Transverse colon (tissue), 4 donors: ENCODE results near the gene CCNB2.

Experiments used
- CTCF ChIP-seq, 5 experiments: fragments of 200-600 bp in 3 of 5; fragments of 450-650 bp in 2 of 5; sonication (generic) in 3 of 5; IDR thresholded peaks; 1 replicate in 2 of 5; 2 replicates in 3 of 5; pipeline ENCODE4 v1.5.1; 2016 to 2017; ENCODE audit warnings: antibody characterized with exemption in 5 of 5, inconsistent platforms in 3 of 5, mild to moderate bottlenecking in 2 of 5, moderate library complexity in 1 of 5
- EP300 ChIP-seq: sonication (generic); formaldehyde crosslinking; IDR thresholded peaks from one replicate; pipeline ENCODE4 v1.6.1; 2017; ENCODE audit warnings: antibody characterized with exemption, low read depth
- POLR2A ChIP-seq: fragments of 450-650 bp; IDR thresholded peaks from one replicate; pipeline ENCODE4 v1.6.1; 2016; ENCODE audit warnings: antibody characterized with exemption, mild to moderate bottlenecking, moderate library complexity
- POLR2AphosphoS5 ChIP-seq, 3 donors: sonication (generic); formaldehyde crosslinking; IDR thresholded peaks; one replicate each; pipeline ENCODE4 v1.6.1; 2016; ENCODE audit warnings: antibody characterized with exemption in 3 of 3

- TF ChIP-seq CTCF (IDR thresholded peaks at IDR 0.05) (no peak), POLR2AphosphoS5 (IDR thresholded peaks at IDR 0.05) (no peak), POLR2A (no peak), EP300 (no peak)
These were observed 53.7 kb downstream of the CCNB2 start for GRCh38 chr15:59158701-59159034.
